ENCODE results near the gene RPGRIP1L. TPM values are rescaled to one million over a fixed set of nuclear protein-coding genes. Genes with fewer than 3 reads are reported as not detected.

Gene RPGRIP1L
- total RNA-seq, 4 donors from 2014 or later = 0.53 to 0.75 (median 0.68) TPM

DNA sequence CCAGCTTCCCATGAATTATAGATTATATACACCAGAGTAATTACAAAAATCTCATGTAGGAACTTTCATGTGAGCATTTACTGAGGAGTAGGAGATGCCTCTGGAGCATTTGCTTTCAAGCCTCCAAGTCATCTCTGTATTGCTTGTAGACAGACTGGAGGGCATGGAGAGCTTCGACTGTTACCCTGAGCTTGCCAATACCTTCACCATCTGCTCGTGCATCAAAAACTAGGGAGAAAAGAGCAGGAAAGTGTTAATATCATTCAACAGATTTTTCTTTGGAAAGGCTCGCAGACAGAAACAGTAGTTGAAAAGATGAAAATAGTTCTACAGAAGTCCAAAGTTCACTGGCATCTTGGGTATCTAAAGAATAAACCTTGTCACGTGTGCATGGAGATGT is 101.7 kb downstream of the RPGRIP1L start:
- Histone ChIP-seq H3K9me3 (no peaks in the 10 kb centered on the region), H3K4me1 (no peaks in the 10 kb centered on the region), H3K27ac (no peak overlapping the region), H3K4me3 (no peak overlapping the region), H3K27me3 (no peaks in the 10 kb centered on the region), H3K36me3 (no peaks in the 10 kb centered on the region)
- intact Hi-C loops (cut with DNase I; ENCODE audit: low total_unique reads) (no loop called here), in situ Hi-C loops (cut with MboI; ENCODE audit: low sequenced_read_pairs in 4 of 4) (no loop called here)
- DNase-seq (no peak), ATAC-seq (no peak)
- TF ChIP-seq, protein P1, sequence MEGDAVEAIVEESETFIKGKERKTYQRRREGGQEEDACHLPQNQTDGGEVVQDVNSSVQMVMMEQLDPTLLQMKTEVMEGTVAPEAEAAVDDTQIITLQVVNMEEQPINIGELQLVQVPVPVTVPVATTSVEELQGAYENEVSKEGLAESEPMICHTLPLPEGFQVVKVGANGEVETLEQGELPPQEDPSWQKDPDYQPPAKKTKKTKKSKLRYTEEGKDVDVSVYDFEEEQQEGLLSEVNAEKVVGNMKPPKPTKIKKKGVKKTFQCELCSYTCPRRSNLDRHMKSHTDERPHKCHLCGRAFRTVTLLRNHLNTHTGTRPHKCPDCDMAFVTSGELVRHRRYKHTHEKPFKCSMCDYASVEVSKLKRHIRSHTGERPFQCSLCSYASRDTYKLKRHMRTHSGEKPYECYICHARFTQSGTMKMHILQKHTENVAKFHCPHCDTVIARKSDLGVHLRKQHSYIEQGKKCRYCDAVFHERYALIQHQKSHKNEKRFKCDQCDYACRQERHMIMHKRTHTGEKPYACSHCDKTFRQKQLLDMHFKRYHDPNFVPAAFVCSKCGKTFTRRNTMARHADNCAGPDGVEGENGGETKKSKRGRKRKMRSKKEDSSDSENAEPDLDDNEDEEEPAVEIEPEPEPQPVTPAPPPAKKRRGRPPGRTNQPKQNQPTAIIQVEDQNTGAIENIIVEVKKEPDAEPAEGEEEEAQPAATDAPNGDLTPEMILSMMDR (IDR thresholded peaks at IDR 0.05 in 4 of 5, conservative IDR thresholded peaks at IDR 0.05 in 1 of 5) = no peak
- TF ChIP-seq POLR2A (IDR thresholded peaks at IDR 0.05) = no peak

DNA sequence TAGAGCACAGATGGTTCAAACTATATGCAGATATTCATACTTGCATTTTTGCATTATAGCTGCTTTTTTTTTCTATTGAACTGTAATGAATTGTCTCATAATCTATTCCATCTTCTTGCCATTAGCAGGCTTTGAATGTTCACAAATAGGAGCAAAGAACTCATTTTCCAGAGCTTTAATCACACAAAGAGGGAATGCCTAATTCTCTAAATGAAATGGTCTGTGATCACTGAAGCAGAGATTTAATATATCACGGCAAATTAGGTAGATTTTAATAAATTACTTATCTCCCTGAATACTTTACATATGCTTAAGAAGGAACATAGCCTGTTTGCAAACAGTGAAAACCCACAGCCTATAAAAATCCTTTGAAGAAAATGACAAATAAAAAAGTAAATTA is 103.0 kb downstream of the RPGRIP1L start:
- no peak overlapping the region for H3K27ac ChIP-seq
- H3K36me3 ChIP-seq = no peaks in the 10 kb centered on the region
- H3K27me3 ChIP-seq = no peaks in the 10 kb centered on the region
- in situ Hi-C loops (cut with MboI; ENCODE audit: low sequenced_read_pairs in 4 of 4) = no loop called here
- ATAC-seq (no peak), DNase-seq (no peak)
- TF ChIP-seq POLR2A (IDR thresholded peaks at IDR 0.05) = no peak
- TF ChIP-seq, protein P1 (IDR thresholded peaks at IDR 0.05 in 4 of 5, conservative IDR thresholded peaks at IDR 0.05 in 1 of 5) = no peak
- intact Hi-C loops (cut with DNase I; ENCODE audit: low total_unique reads) = no loop called here
- H3K9me3 ChIP-seq = no peaks in the 10 kb centered on the region
- H3K4me1 ChIP-seq = no peaks in the 10 kb centered on the region
- no peak overlapping the region for H3K4me3 ChIP-seq

DNA sequence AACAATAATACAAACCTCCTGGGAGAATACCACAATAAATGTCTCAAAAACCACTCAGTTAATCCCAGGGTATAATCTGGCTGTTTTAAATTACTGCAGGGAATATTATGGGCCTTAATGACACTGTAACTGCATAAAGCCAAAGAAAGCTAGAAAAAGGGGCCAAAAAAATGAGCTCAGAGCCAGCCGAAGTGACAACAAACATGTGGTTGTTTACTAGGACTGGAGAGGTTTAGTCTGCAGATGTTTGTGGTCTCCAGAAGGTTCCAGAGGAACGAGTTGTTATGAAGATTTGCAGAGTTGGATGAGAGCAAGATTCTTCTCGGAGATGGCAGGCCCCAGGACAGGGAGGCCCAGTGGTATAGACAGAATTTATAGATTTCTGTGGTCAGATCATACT is 103.5 kb downstream of the RPGRIP1L start:
- DNase-seq = no peak
- H3K27me3 ChIP-seq = no peaks in the 10 kb centered on the region
- H3K4me1 ChIP-seq = no peaks in the 10 kb centered on the region
- no peak for ATAC-seq
- H3K36me3 ChIP-seq = no peaks in the 10 kb centered on the region
- H3K9me3 ChIP-seq = no peaks in the 10 kb centered on the region
- in situ Hi-C loops (cut with MboI; ENCODE audit: low sequenced_read_pairs in 4 of 4) = no loop called here
- intact Hi-C loops (cut with DNase I; ENCODE audit: low total_unique reads) = no loop called here
- no peak overlapping the region for H3K4me3 ChIP-seq
- TF ChIP-seq, protein P1 (IDR thresholded peaks at IDR 0.05 in 4 of 5, conservative IDR thresholded peaks at IDR 0.05 in 1 of 5) = no peak
- no peak for TF ChIP-seq POLR2A (IDR thresholded peaks at IDR 0.05)
- H3K27ac ChIP-seq = no peak overlapping the region

DNA sequence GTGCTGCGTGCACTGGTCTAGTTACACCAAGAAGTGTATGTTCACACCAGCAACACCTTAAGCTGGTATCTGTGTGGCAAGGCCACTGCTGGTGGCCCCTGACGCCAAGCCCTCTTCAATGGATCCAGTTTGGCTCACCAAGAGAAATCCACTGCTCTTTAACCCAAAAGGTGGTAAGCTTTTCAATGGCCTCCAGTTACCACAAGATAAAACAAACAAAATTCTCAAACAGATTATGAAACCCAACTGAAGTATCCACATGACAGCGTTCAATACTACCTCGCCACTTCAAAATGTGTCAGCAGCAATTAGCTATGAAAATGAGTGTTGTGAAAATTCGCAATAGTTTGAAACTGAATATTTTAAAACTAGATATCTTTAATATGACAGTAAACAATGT is 104.1 kb downstream of the RPGRIP1L start:
- DNase-seq (no peak), ATAC-seq (no peak)
- TF ChIP-seq, protein P1 (IDR thresholded peaks at IDR 0.05 in 4 of 5, conservative IDR thresholded peaks at IDR 0.05 in 1 of 5) = no peak
- TF ChIP-seq POLR2A (IDR thresholded peaks at IDR 0.05) = no peak
- Histone ChIP-seq H3K4me1 (no peaks in the 10 kb centered on the region), H3K36me3 (no peaks in the 10 kb centered on the region), H3K9me3 (no peaks in the 10 kb centered on the region), H3K27ac (no peak overlapping the region), H3K27me3 (no peaks in the 10 kb centered on the region), H3K4me3 (no peak overlapping the region)
- intact Hi-C loops (cut with DNase I; ENCODE audit: low total_unique reads) (no loop called here), in situ Hi-C loops (cut with MboI; ENCODE audit: low sequenced_read_pairs in 4 of 4) (no loop called here)

DNA sequence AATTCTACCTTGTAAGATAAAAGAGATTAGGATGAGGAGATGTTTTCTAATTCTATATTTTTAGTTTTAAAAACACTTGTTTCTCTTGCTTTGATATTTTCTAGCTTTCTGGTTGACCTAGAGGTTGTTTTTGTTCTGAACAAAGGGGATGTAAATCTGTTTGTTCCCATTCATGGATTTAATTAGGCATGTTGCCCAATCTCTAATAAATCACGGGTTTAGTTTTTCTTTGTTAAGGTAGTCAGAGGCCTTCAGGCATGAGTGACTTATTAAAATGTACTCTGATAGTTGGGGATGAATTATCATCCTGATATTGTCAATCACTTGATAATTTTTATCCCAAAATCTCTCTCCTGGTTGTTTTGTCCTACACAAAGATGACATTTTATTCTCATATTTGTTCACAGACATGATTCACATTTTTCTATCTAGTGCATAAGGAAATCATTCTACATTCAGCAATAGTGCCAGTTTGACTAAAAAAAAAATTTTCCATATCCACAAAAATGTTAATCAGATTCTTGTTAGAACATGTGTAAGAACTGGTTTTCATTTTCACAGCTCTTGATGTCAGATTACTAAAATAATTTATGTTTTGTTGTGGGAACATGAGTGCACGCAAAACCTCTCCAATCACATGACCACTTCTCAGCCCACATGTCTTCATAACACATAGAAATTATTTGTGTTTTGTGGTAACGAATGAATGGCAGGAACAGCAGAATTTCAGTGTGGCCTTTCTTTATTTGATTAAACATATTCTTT is 105.0 kb downstream of the RPGRIP1L start:
- TF ChIP-seq POLR2A (IDR thresholded peaks at IDR 0.05) = no peak
- TF ChIP-seq, protein P1 (IDR thresholded peaks at IDR 0.05 in 4 of 5, conservative IDR thresholded peaks at IDR 0.05 in 1 of 5) = no peak
- H3K27me3 ChIP-seq = no peaks in the 10 kb centered on the region
- in situ Hi-C loops (cut with MboI; ENCODE audit: low sequenced_read_pairs in 4 of 4) = no loop called here
- no peak overlapping the region for H3K27ac ChIP-seq
- no peaks in the 10 kb centered on the region for H3K4me1 ChIP-seq
- DNase-seq (no peak), ATAC-seq (no peak)
- H3K36me3 ChIP-seq = no peaks in the 10 kb centered on the region
- intact Hi-C loops (cut with DNase I; ENCODE audit: low total_unique reads) = no loop called here
- no peaks in the 10 kb centered on the region for H3K9me3 ChIP-seq
- no peak overlapping the region for H3K4me3 ChIP-seq

Data from gastrocnemius medialis (tissue), 4 donors.